DMS79 (cell line): ENCODE measurements around the gene DPP6.
A peak's percentile ranks its signal among the peaks of the same experiment; 100 is the strongest.
"Not testable (repeated sequence)": the region's sequence is repeated elsewhere in the genome, so short reads cannot be mapped to it uniquely, and the experiment has no call there.

Source experiments
- DNase-seq: peaks from one replicate; lab custom pipeline; 2025; lab: John Stamatoyannopoulos, UW

The DPP6 gene

GRCh38 chr7:154910977-154911376 lies 858.8 kb downstream of the DPP6 start:
- DNase-seq, result no peak

- DNase-seq, result no peak
Observed at GRCh38 chr7:154911411-154911810, 859.2 kb downstream of the DPP6 start.

DNA sequence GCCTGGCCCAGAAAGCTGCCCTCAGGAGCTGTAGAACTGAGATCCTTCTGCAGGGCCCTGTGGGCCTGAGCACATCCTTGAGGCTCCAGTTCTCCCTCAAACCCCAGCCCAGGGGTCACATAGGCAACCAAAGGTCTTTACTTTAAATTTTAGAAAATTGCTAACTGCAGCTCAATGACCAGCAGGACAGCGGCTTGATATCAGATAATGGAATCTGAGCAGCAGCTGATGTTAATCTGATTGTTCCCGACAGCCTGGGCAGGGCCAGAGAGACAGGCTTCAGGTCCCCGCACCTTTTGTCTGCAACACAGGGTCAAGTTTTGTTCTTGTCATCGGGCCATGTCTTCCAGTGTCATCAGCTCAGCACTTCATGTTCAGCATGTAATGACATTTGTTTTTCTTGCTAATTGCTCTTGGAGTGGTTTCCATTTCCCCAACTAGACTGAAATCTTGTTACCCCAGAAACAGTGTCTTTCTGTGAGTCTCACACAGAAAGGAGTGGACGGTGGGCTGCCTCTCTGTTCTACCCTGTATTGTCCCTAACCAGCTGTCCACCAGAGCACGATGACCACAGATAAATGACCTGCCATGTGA lies 859.8 kb downstream of the DPP6 start:
- no peak for DNase-seq

- no peak for DNase-seq
Observed at GRCh38 chr7:154912871-154913637, 860.9 kb downstream of the DPP6 start.

DNA sequence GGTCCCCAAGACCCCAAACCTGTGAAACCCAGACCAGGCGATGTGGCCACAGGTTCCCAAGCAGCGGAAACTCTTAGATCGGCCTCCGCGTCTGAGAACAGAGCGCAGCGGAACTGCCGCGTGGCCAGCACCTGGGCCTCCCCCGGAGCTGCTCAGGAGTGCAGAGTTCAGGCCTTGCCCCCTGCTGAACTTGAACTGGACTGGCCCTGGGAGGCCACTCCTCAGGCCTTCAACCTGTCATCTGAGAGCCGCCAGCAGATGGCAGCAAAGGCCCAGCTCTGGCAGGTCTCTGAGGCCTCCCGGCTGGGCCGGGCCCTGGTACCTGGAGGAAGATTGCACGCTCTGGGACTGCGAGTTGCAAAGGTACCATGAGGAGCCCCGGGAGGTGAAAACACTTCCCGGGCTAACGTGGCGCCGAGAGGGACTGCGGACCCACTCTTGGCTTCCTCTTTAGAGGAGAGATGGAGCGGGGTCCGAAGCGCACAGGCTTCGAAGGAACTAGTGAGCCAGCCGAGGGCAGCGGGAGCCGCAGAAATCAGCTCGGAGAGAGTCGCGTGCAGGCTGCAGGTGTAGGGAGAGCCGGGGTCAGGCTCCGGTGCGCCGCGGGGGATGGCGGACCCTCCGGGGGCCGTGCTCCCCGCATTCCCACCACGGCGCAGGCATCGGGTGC lies 861.6 kb downstream of the DPP6 start:
- peak; percentile 26 for DNase-seq

GRCh38 chr7:154914308-154914995 lies 862.3 kb downstream of the DPP6 start:
- no peak for DNase-seq

DNA sequence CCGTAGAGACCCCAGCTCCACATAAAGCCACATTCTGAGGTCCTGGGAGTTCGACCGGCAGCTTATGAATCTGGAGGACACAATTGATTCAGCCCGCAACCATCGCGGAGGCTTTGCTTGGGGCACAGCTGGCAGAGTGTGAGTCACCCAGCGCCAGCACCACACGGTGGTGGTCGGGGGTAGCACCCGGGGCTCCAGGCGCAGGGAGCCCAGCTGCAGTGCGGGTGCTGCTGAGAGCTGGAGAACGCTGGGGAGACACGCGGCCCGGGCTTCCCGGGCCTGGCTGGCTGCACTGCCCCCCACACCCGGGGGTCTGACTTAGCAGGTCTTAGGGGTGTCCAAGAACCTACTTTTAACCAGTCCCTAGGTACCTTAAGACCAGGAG lies 862.8 kb downstream of the DPP6 start:
- no peak for DNase-seq

GRCh38 chr7:154915600-154915999 lies 863.4 kb downstream of the DPP6 start:
- no peak for DNase-seq

GRCh38 chr7:154916381-154916780 lies 864.2 kb downstream of the DPP6 start:
- no peak for DNase-seq

DNA sequence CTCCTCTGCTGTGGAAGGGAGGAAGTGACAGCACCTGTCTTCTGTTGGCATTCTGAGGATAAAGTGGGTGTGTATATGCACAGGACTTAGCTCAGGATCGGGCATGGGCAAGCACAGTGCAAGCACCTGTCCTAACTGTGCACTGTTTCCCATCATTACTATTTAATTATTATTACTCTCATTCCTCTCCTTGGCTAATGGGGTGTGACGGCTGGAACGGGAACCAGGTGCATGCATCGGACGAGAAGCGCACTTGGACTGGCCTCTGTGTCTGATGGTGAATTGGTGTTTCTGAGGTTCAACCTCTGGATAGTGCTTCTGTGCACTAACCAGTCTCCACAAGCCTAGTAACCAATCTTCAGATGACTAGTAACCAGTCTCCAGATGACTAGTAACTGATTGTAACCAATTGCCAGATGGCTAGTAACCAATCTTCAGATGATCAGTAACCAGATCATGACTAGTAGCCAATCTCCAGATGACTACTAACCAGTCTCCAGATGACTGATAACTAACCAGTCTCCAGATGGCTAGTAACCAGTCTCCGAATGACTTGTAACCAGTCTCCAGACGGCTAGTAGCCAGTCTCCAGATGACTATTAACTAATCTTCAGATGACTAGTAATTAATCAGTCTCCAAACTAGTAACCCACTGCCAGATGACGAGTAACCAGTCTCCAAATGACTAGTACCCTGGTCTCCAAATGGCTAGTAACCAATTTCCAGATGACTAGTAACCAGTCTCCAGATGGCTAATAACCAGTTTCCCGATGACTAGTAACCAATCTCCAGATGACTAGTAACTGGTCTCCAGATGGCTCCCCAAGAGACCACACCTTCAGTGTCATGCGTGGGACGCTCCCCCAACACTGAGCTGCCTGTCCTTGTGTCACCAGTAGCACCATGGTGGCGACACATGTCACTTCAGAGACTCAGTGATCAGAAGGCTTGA lies 864.9 kb downstream of the DPP6 start:
- DNase-seq, result peak; percentile 82

GRCh38 chr7:154917808-154918160 lies 865.6 kb downstream of the DPP6 start:
- DNase-seq, result no peak

GRCh38 chr7:154918266-154918665 lies 866.1 kb downstream of the DPP6 start:
- no peak for DNase-seq

- no peak for DNase-seq
Observed at GRCh38 chr7:154918741-154919140, 866.5 kb downstream of the DPP6 start.

DNA sequence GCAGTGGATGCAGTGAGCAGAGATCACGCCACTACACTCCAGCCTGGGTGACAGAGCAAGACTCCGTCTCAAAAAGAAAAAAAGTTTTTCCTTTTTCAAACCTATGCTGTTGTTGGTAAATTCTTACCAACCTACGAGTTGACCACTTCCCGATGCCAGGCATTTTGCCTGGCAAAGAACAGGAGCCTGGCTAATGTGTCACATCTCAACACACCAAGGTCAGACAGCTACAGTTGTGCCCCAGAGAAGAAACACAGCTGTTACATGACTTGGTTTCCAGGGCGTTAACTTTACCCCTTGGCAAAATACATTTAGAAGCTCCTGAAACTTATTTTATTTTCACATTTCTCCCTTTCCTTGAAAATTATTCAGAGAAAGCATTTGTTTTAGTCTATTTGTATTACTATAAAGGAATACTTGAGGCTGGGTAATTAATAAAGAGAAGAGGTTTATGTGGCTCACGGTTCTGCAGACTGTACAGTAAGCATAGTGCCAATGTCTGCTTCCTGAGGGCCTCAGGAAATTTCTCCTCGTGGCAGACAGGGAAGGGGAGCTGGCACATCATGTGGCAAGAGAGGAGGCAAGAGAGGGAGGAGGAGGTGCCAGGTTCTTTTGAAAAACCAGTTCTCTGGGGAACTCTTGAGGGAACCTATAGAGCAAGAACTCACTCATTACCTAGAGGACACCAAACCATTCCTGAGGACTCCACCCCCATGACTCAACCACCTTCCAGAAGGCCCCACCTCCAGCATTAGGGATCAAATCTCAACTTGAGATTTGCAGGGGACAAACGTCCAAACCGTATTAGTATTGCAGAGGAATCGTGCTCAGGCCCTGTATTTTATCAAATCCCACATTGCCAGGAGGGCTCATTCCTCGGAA lies 867.4 kb downstream of the DPP6 start:
- DNase-seq, result no peak

- not testable (repeated sequence) for DNase-seq
Observed at GRCh38 chr7:154922472-154922871, 870.3 kb downstream of the DPP6 start.

GRCh38 chr7:154927624-154928125 lies 875.5 kb downstream of the DPP6 start:
- DNase-seq, result peak; percentile 71

DNA sequence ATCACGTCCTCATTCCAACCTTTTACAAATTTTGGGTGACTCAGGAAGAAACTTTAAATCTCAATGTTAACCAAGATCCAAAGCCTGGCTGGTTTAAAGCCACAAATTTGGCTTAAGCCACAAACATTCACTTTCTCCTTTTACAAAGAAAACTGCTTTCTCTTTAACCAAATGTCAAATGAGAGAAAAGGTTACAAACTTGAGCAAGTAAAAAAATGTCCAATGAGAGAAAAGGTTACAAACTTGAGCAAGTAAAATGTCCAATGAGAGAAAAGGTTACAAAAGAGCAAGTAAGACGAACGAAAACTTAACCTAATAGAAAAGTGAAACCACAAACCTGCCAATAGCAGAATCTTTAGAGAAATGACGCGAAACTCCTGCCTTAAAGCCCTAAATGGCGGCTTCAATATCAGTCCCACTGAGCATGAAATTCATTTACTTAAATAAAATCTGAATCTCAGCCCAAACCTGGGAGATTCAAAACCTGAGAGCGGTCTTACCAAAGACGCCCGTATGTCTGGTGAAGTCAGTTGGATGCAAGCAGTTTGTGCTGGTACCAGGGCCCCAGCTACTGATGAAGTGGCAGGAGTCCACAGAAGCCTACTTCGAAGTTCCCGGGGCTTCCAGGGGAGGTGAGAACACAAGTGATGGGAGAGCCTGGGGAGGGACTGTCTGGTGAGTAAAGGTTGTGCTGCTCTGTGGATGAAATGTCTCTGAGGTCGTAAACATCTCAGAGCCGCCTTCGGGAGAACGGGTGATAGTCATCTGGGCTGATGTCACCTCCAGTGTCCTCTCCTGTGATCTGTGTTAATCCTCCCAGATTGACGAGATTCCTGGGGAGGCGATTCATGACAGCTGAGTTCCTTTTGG lies 876.2 kb downstream of the DPP6 start:
- peak; percentile 82 for DNase-seq

- peak; percentile 45 for DNase-seq
Observed at GRCh38 chr7:154929006-154929726, 877.0 kb downstream of the DPP6 start.

- no peak for DNase-seq
Observed at GRCh38 chr7:154931906-154932305, 879.7 kb downstream of the DPP6 start.
